Raji (cell line): ENCODE measurements around the gene SPSB4.

ENCODE experiments used
- POLR2A ChIP-seq: IDR thresholded peaks from 2 replicates; pipeline ENCODE4 v1.6.1; 2011; ENCODE audit warnings: low read depth, low read length, control low read depth; ENCODE audit not compliant: insufficient read depth

Gene SPSB4

GRCh38 chr3:141111364-141112155, 60.4 kb downstream of the SPSB4 start:
- no peak for TF ChIP-seq POLR2A

GRCh38 chr3:141112686-141113297, 61.6 kb downstream of the SPSB4 start:
- TF ChIP-seq POLR2A, result no peak

- no peak for TF ChIP-seq POLR2A
Observed at GRCh38 chr3:141114179-141114745, 63.1 kb downstream of the SPSB4 start.

- no peak for TF ChIP-seq POLR2A
Observed at GRCh38 chr3:141114816-141115460, 63.8 kb downstream of the SPSB4 start.

- TF ChIP-seq POLR2A, result no peak
Observed at GRCh38 chr3:141115789-141116541, 64.8 kb downstream of the SPSB4 start.

- TF ChIP-seq POLR2A, result no peak
Observed at GRCh38 chr3:141116721-141117120, 65.6 kb downstream of the SPSB4 start.

GRCh38 chr3:141122455-141123030, 71.4 kb downstream of the SPSB4 start:
- no peak for TF ChIP-seq POLR2A

GRCh38 chr3:141123677-141124410, 72.7 kb downstream of the SPSB4 start:
- TF ChIP-seq POLR2A, result no peak

- TF ChIP-seq POLR2A, result no peak
Observed at GRCh38 chr3:141124715-141125114, 73.6 kb downstream of the SPSB4 start.

- TF ChIP-seq POLR2A, result no peak
Observed at GRCh38 chr3:141125351-141125750, 74.2 kb downstream of the SPSB4 start.

- no peak for TF ChIP-seq POLR2A
Observed at GRCh38 chr3:141126661-141127343, 75.7 kb downstream of the SPSB4 start.

- no peak for TF ChIP-seq POLR2A
Observed at GRCh38 chr3:141127344-141128125, 76.4 kb downstream of the SPSB4 start.
